ENCODE data around the gene LRRC75B. TPM values are rescaled to one million over a fixed set of nuclear protein-coding genes. Genes with fewer than 3 reads are reported as not detected.

The LRRC75B gene
- total and polyA plus RNA-seq, 4 donors: 4.4 to 17.9 (median 11.1) TPM

- H3K27me3 ChIP-seq (ENCODE audit: control insufficient read depth in 3 of 3, insufficient read depth in 3 of 3, low read length in 2 of 3): no peaks in the 10 kb centered on the region
- no peak for ATAC-seq (ENCODE audit: insufficient read depth, low FRiP score)
- DNase-seq: no peak
- TF ChIP-seq CTCF (IDR thresholded peaks at IDR 0.05; ENCODE audit: control extremely low read depth, extremely low read depth): no peak
- H3K27ac ChIP-seq (ENCODE audit: low read depth in 1 of 2, low read length in 1 of 2): no peak overlapping the region
- H3K36me3 ChIP-seq (ENCODE audit: control insufficient read depth in 4 of 4, insufficient read depth in 4 of 4, low read length in 4 of 4): peaks cover 15 to 48% (median 35%) of the 10 kb centered on the region in 4 donors
- H3K9ac ChIP-seq (ENCODE audit: insufficient read depth in 1 of 2, low read length in 2 of 2): no peak overlapping the region
- WGBS, 2 donors: 91 to 98% methylated on average over 2 of the region's 2 CpGs
- no peak overlapping the region for H3K4me3 ChIP-seq
- no peaks in the 10 kb centered on the region for H3K9me3 ChIP-seq (ENCODE audit: control insufficient read depth in 4 of 4, insufficient read depth in 3 of 4, low read length in 3 of 4)
- H3K4me1 ChIP-seq (ENCODE audit: control insufficient read depth in 5 of 5, insufficient read depth in 5 of 5, low read length in 5 of 5): peaks cover 0 to 11% (median 7%) of the 10 kb centered on the region in 5 donors
Observed at GRCh38 chr22:24540470-24540869, 52.4 kb downstream of the LRRC75B start.

GRCh38 chr22:24536089-24536488 lies 56.8 kb downstream of the LRRC75B start:
- Histone ChIP-seq H3K9ac (ENCODE audit: insufficient read depth in 1 of 2, low read length in 2 of 2) (no peak overlapping the region), H3K27ac (ENCODE audit: low read depth in 1 of 2, low read length in 1 of 2) (no peak overlapping the region), H3K27me3 (ENCODE audit: control insufficient read depth in 3 of 3, insufficient read depth in 3 of 3, low read length in 2 of 3) (no peaks in the 10 kb centered on the region), H3K9me3 (ENCODE audit: control insufficient read depth in 4 of 4, insufficient read depth in 3 of 4, low read length in 3 of 4) (no peaks in the 10 kb centered on the region), H3K4me3 (no peak overlapping the region), H3K4me1 (ENCODE audit: control insufficient read depth in 5 of 5, insufficient read depth in 5 of 5, low read length in 5 of 5) (peaks cover 0 to 12% (median 0%) of the 10 kb centered on the region in 5 donors), H3K36me3 (ENCODE audit: control insufficient read depth in 4 of 4, insufficient read depth in 4 of 4, low read length in 4 of 4) (peaks cover 6 to 16% (median 10%) of the 10 kb centered on the region in 4 donors)
- no peak for TF ChIP-seq CTCF (IDR thresholded peaks at IDR 0.05; ENCODE audit: control extremely low read depth, extremely low read depth)
- WGBS, 2 donors: 79 to 90% methylated on average over 3 of the region's 3 CpGs
- DNase-seq (no peak), ATAC-seq (ENCODE audit: insufficient read depth, low FRiP score) (no peak)

Other genes starting within 250 kb of the LRRC75B start
- gene ADORA2A, start 165.5 kb downstream of the LRRC75B start, total RNA-seq: 10 to 100 TPM in 1 of 2 donors, 1 to 10 TPM in 1; 10.0 to 35.6 TPM
- 10 to 100 TPM in 1 of 2 donors, 1 to 10 TPM in 1; 5.5 to 54.9 TPM for gene ADORA2A, start 165.5 kb downstream of the LRRC75B start, polyA plus RNA-seq
- 1 to 10 TPM; 2.1 to 4.0 TPM for gene UPB1, start 97.7 kb downstream of the LRRC75B start, total RNA-seq
- gene UPB1, start 97.7 kb downstream of the LRRC75B start, polyA plus RNA-seq: 1 to 10 TPM in 1 of 2 donors, under 1 TPM in 1; 0.87 to 4.5 TPM
- 100 to 1,000 TPM in 1 of 2 donors, 10 to 100 TPM in 1; 94.6 to 130 TPM for gene GUCD1, start 37.9 kb downstream of the LRRC75B start, total RNA-seq
- 100 to 1,000 TPM in 1 of 2 donors, 10 to 100 TPM in 1; 87.8 to 120 TPM for gene GUCD1, start 37.9 kb downstream of the LRRC75B start, polyA plus RNA-seq
- gene SNRPD3, start 37.1 kb downstream of the LRRC75B start, total RNA-seq: 100 to 1,000 TPM in 1 of 2 donors, 10 to 100 TPM in 1; 76.3 to 193 TPM
- 100 to 1,000 TPM; 109 to 113 TPM for gene SNRPD3, start 37.1 kb downstream of the LRRC75B start, polyA plus RNA-seq
- gene GGT1, start 10.1 kb upstream of the LRRC75B start, total RNA-seq: 10 to 100 TPM; 31.8 to 69.7 TPM
- 100 to 1,000 TPM in 1 of 2 donors, 10 to 100 TPM in 1; 36.1 to 162 TPM for gene GGT1, start 10.1 kb upstream of the LRRC75B start, polyA plus RNA-seq
- gene PIWIL3, start 181.6 kb upstream of the LRRC75B start, total RNA-seq: not detected
- gene PIWIL3, start 181.6 kb upstream of the LRRC75B start, polyA plus RNA-seq: not detected
- gene SGSM1, start 213.1 kb upstream of the LRRC75B start, total RNA-seq: 1 to 10 TPM; 3.5 to 4.5 TPM
- 1 to 10 TPM in 1 of 2 donors, under 1 TPM in 1; 0.57 to 1.9 TPM for gene SGSM1, start 213.1 kb upstream of the LRRC75B start, polyA plus RNA-seq

Data from lung (tissue), 12 donors.